Right lobe of liver (tissue), 4 donors: ENCODE measurements around the gene NEK1.

Source experiments
- POLR2A ChIP-seq: fragments of 450-650 bp; IDR thresholded peaks from one replicate; pipeline ENCODE4 v1.6.1; 2017; ENCODE audit warnings: antibody characterized with exemption, mild to moderate bottlenecking
- TF ChIP-seq, protein P1 (sequence below), 4 donors: fragments of 200-600 bp in 3 of 4; fragments of 450-650 bp in 1 of 4; IDR thresholded peaks; one replicate each; pipeline versions ENCODE4 v1.5.1 to v1.8.0; 2016 to 2022; ENCODE audit warnings: antibody characterized with exemption in 4 of 4, mild to moderate bottlenecking in 2 of 4
- donor health status: DM: no; HTN: no; CAD: no.
- donor health status: DM: no; HTN: no; CAD: no.
- donor health status: DM: no; HTN: yes; CAD: no.

DNA sequence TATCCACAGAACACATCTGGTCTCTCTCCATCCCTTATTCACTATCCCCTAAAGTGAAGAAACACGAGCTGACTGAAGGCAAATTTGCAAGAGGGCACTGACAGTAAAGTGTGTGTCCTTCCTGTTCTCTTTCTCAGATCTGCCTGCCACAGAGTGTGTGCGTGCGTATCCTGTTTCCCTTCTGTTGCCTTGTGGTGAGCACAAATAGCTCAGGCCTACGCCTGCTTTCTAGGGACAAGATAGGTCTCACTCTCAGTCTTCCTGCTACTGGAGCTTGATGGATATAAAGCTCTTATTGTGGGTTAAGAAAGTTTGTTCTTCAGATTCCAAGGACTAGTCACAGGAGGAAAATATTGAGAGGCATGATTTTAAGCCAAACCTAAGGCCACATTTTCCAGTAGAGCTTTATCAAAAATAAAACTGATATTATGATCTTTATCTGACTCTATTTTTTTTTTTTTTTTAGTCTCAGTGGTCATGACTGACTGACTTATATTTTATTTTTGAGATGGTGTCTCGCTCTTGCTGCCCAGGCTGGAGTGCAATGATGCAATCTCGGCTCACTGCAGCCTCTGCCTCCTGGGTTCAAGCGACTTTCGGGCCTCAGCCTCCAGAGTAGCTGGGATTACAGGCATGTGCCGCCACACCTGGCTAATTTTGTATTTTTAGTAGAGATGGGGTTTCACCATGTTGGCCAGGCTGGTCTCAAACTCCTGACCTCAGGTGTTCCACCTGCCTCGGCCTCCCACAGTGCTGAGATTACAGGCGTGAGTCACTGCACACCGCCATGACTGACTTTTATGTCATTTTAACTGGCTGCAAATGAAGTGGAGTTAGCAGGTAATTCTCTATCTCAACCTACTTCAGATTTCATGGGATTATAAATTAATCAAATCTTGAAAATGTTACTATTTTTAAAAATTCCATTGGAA lies 201.3 kb downstream of the NEK1 start:
- TF ChIP-seq, protein P1, sequence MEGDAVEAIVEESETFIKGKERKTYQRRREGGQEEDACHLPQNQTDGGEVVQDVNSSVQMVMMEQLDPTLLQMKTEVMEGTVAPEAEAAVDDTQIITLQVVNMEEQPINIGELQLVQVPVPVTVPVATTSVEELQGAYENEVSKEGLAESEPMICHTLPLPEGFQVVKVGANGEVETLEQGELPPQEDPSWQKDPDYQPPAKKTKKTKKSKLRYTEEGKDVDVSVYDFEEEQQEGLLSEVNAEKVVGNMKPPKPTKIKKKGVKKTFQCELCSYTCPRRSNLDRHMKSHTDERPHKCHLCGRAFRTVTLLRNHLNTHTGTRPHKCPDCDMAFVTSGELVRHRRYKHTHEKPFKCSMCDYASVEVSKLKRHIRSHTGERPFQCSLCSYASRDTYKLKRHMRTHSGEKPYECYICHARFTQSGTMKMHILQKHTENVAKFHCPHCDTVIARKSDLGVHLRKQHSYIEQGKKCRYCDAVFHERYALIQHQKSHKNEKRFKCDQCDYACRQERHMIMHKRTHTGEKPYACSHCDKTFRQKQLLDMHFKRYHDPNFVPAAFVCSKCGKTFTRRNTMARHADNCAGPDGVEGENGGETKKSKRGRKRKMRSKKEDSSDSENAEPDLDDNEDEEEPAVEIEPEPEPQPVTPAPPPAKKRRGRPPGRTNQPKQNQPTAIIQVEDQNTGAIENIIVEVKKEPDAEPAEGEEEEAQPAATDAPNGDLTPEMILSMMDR (IDR thresholded peaks at IDR 0.05) = no peak
- no peak for TF ChIP-seq POLR2A
